22Rv1 (cell line): Measurements from ENCODE around the gene ZFP36L2.
"Not testable (repeated sequence)": the region's sequence is repeated elsewhere in the genome, so short reads cannot be mapped to it uniquely, and the experiment has no call there.

Experiments used
- H3K27ac ChIP-seq: fragments of 450-650 bp; 2 replicates; pipeline ENCODE4 v1.5.1; 2017
- CTCF ChIP-seq: fragments of 450-650 bp; IDR thresholded peaks from 2 replicates; pipeline ENCODE4 v1.5.1; 2017; ENCODE audit warnings: mild to moderate bottlenecking
- ZFX ChIP-seq: fragments of 450-650 bp; IDR thresholded peaks from 2 replicates; pipeline ENCODE4 v1.6.1; 2017; ENCODE audit warnings: antibody characterized with exemption, borderline replicate concordance

Gene ZFP36L2

GRCh38 chr2:43196768-43197587 lies 29.4 kb downstream of the ZFP36L2 start:
- TF ChIP-seq ZFX (no peak), CTCF (no peak)
- no peak overlapping the region for H3K27ac ChIP-seq

GRCh38 chr2:43194121-43194869 lies 32.1 kb downstream of the ZFP36L2 start:
- peak overlapping the region; percentile 86 for H3K27ac ChIP-seq
- TF ChIP-seq ZFX (no peak), CTCF (no peak)

DNA sequence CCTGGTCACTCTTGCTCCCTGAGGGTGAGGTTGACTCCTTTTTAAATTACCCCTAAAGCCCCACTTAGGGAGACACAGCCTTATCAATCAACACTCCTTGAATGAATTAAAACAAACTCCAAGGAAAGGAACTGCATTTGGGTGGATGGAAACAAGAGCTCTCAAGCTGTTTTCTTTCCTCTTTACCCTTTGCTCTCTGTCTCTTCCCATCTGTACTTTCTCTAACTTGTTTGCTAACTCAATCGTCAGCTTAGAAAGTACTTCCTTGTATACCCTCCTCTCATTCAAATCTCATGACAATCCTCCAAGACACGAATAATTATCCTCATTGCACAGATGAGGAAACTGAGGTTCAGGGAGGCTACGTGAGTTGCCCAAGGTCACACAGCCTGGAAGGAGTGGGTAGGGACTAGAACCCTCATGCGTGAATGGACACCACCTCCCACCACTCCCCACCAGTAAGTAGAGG lies 32.7 kb downstream of the ZFP36L2 start:
- TF ChIP-seq ZFX (no peak), CTCF (no peak)
- H3K27ac ChIP-seq, result peak overlapping the region; percentile 86

DNA sequence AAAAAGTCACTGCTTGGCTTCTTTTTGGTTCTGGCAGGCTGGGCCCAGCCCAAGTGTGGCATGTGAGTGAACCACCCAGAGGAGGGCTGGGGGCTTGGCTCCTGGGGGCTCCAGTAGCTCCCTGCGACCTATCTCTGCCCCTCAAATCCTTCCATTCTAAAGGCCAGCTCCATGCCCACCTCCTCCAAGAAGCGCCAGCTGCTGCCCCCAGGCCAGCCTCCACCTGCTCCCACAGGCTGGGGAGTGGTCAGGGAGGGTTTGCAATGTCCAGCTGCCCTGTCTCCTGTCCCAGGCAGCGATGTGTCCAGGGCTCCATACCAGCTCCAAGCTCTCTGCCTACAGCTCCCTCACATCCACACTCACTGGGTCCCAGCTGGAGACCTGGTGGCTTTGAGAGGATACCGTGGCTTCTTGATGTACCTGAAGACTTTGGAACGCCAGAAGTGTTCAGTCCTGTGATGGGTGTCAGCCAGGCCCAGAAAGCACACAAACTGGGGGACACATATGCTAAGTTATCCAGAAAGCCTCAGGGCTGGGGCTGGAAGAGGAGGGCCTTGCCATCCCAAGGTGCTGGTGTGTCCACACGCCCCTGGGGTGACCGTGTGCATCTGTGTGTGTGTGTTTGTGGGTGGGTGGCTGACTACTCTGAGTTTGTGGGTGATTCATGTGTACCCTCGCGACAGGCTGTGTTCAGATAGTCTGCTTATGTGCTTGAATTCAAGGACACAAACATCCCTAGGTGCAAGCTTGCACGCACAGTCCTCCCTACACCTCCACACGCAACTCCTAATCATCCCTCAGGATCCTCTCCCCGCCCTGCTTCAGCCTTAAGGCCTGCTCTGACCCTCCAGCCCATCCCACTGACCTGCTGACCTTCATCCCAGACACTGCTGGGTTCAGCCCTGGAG lies 33.4 kb downstream of the ZFP36L2 start:
- TF ChIP-seq CTCF, result no peak
- TF ChIP-seq ZFX, result no peak
- H3K27ac ChIP-seq, result peak overlapping the region; percentile 86

- TF ChIP-seq ZFX (no peak), CTCF (no peak)
Measured at GRCh38 chr2:43191947-43192516, 34.4 kb downstream of the ZFP36L2 start.

GRCh38 chr2:43190311-43191052 lies 35.9 kb downstream of the ZFP36L2 start:
- no peak for TF ChIP-seq CTCF
- no peak overlapping the region for H3K27ac ChIP-seq

More at GRCh38 chr2:43191947-43192516, 34.4 kb downstream of the ZFP36L2 start:
- H3K27ac ChIP-seq, result no peak overlapping the region

- not testable (repeated sequence) for H3K27ac ChIP-seq
Measured at GRCh38 chr2:43189861-43190260, 36.5 kb downstream of the ZFP36L2 start.
